SW 1271 (cell line): ENCODE data around the gene HYAL3.

ENCODE experiments used
- DNase-seq, 2 experiments: peaks; one replicate each; lab custom pipeline; 2025; lab: John Stamatoyannopoulos, UW

The HYAL3 gene

GRCh38 chr3:50298836-50299637, at the start of gene HYAL3, which contains the start of gene NAA80:
HYAL3 (minus strand) TSS chr3:50299405; CDS start chr3:50295602, 3,803 bp downstream.
NAA80 (minus strand) TSS chr3:50299405; CDS start chr3:50297463, 1,942 bp downstream.
- DNase-seq = peak; percentile 79 to 92

- peak in 1 of 2 experiments; percentile 48 for DNase-seq
Observed at GRCh38 chr3:50347187-50347813, 48.1 kb upstream of the HYAL3 start.

GRCh38 chr3:50345586-50346234, 46.5 kb upstream of the HYAL3 start, which contains the start of gene ZMYND10:
ZMYND10 (minus strand) TSS chr3:50345732; CDS start chr3:50345579, 153 bp downstream.
- DNase-seq = peak in 1 of 2 experiments; percentile 36

- no peak for DNase-seq
Observed at GRCh38 chr3:50345008-50345407, 45.8 kb upstream of the HYAL3 start.

GRCh38 chr3:50342813-50343633, 43.8 kb upstream of the HYAL3 start:
- DNase-seq = no peak

- no peak for DNase-seq
Observed at GRCh38 chr3:50341996-50342650, 42.9 kb upstream of the HYAL3 start.

- no peak for DNase-seq
Observed at GRCh38 chr3:50341537-50341936, 42.3 kb upstream of the HYAL3 start.

GRCh38 chr3:50340448-50341329, 41.5 kb upstream of the HYAL3 start, which contains the start of gene RASSF1:
RASSF1 (minus strand) TSS chr3:50340836; CDS start chr3:50340805, 31 bp downstream.
- no peak for DNase-seq

- no peak for DNase-seq
Observed at GRCh38 chr3:50340147-50340447, 40.9 kb upstream of the HYAL3 start.

GRCh38 chr3:50339485-50340146, 40.4 kb upstream of the HYAL3 start:
- no peak for DNase-seq

- DNase-seq = no peak
Observed at GRCh38 chr3:50338965-50339364, 39.8 kb upstream of the HYAL3 start.

- DNase-seq = peak; percentile 90 to 91
Observed at GRCh38 chr3:50337175-50337861, 38.1 kb upstream of the HYAL3 start.

- no peak for DNase-seq
Observed at GRCh38 chr3:50336452-50337174, 37.4 kb upstream of the HYAL3 start.

- DNase-seq = no peak
Observed at GRCh38 chr3:50334339-50335075, 35.3 kb upstream of the HYAL3 start.

- DNase-seq = no peak
Observed at GRCh38 chr3:50333744-50334328, 34.6 kb upstream of the HYAL3 start.

- DNase-seq = no peak
Observed at GRCh38 chr3:50331364-50331907, 32.2 kb upstream of the HYAL3 start.

- DNase-seq = no peak
Observed at GRCh38 chr3:50330330-50330729, 31.1 kb upstream of the HYAL3 start.
